GM18508 (cell line): ENCODE measurements around the gene PSMA5.
A peak's percentile ranks its signal among the peaks of the same experiment; 100 is the strongest.
"Not testable (repeated sequence)": the region's sequence is repeated elsewhere in the genome, so short reads cannot be mapped to it uniquely, and the experiment has no call there.

Source experiments
- ATAC-seq: cut with Tn5 transposase; IDR thresholded peaks from one replicate; pipeline ENCODE4 v1.9.1; 2021; ENCODE audit warnings: moderate number of reproducible peaks; ENCODE audit not compliant: insufficient read depth, unreplicated experiment

PSMA5 gene

DNA sequence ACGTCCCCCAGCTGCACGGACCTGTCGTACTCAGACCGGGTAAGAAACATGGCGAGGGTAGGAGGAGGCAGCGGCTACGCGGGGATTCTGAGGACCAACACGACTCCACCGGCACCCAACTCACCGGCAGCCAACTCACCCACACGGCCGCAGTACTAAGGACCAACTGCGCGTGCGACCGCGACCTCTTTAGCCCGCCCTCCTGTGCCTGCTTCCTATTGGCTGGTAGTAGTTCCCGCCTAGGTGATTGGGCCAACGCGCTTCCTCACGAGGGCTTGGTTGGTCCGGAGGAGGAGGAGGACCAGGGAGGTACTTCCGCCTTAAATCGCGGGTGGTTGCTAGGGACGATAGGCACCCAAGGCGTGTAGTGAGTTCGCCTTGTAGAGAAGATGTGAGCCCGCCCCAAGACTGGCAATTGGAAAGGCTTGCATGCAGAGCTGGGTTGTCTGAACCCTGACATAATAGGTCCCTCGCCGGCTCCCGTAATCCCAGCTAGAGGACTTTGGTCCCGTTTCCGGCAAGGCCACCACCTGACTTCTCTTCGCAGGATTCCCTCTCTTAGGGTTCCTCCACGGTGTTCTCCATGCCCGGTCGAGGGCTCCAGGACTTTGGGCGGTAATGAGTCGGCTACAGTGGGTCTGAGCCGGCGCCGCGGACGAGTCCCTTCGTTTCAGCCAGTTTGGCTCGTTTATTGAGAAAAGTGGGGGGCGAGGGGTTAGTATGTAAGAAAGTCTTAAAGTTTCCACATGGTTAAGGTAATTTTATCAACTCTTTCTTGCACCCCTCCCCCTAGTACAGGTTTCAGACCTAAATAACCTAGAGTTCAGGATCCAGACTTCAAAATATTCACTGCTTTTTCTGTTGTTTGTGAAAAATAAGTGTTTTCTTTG, at the start of gene PSMA5:
PSMA5 (minus strand) TSS at position 168 of the 890 bp plus-strand sequence; CDS start at position 50, 118 bp downstream.
- peak; percentile 92 for ATAC-seq

DNA sequence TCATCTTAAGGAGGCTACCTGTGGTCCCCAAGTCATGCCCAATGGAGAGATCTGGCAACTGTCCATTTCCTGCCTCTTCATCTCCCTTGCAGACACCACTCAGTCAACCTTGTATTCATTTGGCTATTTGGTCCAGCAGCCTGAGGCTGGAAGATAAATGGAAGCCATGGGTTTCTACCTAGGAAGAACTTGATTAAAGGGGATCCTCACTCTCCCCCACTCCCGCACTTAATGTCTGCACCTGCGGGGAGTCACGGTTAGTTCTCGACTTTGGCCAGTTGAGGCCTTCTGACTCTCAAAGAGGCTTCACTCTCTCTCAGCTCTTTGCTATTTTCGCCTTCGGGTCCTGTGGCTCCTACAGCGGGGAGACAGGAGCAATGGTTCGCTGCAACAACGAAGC, 49.0 kb upstream of the PSMA5 start:
- ATAC-seq = no peak

DNA sequence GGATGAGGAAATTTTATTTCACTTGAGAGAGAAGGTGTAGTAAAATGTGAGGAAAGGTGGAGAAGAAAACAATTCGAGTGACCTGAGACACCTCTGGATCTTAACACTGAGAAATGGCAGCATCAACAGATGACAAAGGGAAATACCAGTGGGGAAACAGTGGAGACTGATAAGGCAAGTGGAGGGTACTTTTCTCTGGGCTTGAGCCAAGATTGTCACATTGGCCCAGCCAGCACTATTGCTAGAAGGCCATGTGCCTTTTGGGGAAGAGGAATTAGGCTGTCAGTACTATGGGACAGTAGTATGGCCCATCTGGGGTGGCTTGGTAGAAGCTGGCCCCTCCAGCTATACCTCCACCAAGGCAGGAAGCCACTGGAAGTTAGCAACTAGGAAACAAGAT, 48.4 kb upstream of the PSMA5 start:
- ATAC-seq = no peak

DNA sequence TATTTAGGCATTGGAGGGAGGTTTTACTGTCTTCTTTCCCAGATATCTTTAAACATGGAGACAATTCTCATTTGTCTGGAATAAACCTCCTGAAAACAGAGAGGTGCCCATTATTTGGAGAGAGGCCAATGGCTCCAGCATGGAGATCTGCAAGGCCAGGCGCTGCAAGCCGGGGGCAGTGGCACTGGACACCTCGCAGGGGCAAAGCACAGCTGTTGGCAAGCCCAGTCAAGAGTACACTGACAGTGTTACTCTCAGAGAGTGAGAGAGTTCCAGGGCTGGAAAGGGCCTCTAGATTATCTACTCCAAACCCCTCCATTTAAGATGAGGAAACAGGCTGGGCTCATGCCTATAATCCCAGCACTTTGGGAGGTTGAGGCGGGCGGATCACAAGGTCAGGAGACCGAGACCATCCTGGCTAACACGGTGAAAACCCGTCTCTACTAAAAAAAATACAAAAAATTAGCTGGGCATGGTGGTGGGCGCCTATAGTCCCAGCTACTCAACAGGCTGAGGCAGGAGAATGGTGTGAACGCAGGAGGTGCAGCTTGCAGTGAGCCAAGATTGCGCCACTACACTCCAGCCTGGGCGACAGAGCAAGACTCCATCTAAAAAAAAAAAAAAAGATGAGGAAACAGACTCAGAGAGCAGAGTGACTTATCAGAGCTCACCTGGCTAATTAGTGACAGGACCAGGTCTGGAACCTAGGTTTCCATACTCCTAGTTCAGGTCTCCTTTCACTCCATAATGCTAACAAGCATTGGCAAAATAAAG, 47.2 kb upstream of the PSMA5 start:
- not testable (repeated sequence) for ATAC-seq

DNA sequence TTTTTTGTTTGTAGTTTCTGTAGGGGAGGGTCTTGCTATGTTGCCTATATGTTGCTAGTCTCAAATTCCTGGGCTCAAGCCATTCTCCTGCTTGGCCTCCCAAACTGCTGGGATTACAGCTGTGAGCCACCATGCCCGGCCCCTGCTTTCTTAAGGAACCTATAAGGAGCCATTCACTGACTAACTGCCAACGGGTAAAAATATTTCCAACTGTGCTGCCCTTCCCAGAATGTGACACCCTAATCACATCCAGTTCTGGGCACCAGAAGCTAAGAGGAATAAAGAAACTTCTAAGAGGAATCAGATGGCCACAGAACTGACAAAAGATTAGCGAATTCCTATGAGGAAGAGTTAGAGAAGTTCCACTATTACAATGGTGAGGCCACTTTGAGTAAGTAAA, 46.5 kb upstream of the PSMA5 start:
- no peak for ATAC-seq

DNA sequence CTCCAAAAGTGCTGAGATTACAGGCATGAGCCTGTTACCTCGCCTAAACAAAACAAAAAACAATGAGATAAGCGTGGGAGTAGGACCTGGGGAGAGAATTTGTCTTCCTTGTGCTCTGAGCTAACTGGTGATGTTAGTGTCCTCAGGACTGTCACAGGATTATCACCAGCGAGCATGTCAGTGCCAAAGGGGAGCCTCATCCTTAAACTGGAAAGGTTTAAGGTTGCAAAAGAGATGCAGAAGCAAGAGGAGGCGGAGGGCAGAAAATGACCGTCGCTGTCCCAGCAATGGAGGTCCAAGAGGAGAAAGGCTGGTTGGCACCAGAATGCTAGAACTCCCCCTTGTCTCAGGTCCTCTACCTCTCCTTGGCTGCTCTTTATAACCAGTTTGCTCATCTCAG, 44.0 kb upstream of the PSMA5 start:
- ATAC-seq = no peak

DNA sequence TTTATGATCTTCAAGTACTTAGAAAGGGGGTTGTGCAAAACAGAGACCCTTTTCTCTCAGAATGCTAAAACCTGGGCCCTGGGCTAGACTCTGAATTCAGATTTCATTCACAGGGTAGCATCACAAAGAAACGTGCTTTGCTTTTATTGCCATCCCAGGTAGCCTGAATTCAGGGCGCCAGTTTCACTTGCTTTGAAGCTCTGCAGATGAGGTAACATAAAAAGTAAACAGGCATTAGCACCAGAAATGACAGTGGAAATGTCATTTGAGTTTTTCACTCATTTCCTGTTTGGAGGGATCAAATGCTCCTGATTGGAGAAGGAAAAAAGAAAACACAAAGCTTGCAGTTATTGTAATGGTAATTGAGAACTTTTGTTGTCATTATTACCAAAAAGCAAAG, 42.7 kb upstream of the PSMA5 start:
- no peak for ATAC-seq

DNA sequence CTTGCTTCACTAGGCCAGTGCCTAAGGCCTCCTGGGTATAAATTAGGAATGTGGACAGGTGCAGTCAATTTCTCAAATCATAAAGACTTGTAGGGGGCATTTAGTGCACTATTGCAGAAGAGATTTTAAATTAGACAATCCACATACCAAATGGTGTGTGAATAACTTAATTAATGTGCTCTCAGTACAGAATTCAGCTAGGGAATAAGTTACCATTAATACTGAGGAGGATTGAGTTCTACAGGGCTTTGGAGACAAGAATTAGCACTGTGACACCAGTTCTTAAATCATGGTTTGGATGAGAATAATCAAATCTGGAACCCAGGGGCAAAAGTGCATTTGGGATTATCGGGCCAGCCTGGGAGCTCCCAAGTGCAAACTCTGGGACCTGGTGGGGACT, 41.8 kb upstream of the PSMA5 start:
- ATAC-seq = no peak

DNA sequence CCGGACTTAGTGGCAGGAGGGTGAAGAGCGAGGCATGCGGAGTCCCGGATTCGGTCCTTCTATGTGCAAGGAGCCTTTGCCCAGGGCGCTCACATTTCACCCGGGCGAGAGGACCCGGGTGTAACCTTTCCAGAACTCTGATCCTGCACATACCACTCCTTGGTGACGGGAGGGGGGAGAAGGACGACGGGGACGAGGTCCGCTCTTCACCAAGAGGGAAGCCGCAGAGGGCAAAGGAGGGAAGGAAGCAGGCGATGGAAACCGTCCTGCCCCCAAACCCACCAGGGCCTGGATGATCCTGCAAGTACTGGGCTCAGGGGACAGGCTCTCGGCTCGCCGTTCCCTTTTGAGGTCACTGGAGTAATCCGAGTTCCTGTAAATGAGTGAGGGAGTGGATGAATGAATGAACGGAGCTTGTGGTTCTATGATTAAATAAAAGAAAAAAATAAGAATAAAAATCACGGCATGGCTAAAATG, 41.1 kb upstream of the PSMA5 start:
- ATAC-seq = no peak

DNA sequence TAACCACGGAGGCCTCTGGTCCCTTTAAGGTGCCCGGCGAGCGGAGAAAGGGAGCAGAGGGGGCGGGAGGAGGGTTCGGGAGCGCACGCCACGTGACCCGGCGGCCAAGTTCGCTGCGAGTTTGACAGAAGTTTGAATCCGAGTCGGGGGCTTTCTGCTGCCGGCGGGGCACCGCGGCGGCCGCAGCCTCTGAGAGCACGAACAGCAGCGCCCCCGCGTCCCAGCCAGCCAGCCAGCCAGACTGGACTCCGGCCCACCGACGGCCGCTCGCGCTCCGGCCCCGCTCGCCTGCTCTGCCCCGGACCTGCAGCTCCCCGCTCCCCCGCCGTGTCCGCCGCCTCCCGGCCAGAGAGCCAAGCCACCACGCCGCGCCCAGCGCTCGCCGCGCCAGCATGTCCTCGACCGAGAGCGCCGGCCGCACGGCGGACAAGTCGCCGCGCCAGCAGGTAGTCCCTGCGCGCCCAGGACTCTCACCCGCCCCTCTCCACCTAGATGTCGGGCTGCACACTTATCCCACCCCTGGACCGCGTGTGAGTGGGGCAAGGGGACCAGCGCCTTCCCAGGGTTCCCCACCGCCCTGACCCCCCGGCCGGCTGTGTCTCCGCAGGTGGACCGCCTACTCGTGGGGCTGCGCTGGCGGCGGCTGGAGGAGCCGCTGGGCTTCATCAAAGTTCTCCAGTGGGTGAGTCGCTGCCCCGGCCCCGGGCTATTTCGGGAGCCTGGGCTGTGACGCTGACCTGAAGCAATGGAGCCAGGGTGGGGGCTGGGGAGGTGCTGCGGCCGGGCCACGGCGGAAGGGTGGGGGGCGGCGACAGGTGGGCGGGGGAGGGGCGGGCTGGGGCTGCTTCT, 40.4 kb upstream of the PSMA5 start, which contains the start of gene SYPL2:
SYPL2 (plus strand) TSS at position 95 of the 849 bp plus-strand sequence; CDS start at position 393, 298 bp downstream.
- no peak for ATAC-seq

DNA sequence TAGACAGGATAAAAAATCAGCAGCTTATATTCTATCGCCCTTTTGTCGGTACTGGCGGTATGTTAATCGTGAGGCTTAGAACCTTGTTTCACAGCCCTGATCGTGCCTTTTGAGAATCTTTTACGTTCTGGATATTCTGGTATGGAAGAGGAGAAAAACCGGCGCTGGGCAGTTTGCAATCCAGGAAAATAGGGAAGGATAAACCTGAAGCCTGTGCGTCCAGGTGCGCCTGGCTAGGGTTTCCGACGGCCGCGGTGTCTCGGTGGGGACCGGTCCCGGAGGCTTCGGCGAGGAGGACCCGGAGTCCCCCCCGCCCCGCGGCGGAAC, 39.8 kb upstream of the PSMA5 start:
- no peak for ATAC-seq

DNA sequence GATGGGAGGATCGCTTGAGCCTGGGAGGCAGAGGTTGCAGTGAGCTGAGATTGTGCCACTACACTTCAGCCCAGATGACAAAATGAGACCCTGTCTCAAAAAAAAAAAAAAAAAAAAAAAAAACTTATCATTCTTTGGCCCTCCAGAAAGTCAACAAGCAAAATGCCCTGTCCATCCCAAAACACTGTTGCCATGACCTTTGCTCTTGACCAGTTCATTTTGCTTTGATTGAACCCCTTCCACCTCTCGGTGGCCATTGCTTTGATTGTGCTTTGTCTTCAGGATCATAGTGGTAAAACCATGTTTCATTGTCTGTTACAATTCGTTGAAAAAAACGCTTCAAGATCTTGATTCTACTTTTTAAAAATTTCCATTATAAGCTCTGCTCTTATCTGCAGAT, 31.6 kb upstream of the PSMA5 start:
- no peak for ATAC-seq

DNA sequence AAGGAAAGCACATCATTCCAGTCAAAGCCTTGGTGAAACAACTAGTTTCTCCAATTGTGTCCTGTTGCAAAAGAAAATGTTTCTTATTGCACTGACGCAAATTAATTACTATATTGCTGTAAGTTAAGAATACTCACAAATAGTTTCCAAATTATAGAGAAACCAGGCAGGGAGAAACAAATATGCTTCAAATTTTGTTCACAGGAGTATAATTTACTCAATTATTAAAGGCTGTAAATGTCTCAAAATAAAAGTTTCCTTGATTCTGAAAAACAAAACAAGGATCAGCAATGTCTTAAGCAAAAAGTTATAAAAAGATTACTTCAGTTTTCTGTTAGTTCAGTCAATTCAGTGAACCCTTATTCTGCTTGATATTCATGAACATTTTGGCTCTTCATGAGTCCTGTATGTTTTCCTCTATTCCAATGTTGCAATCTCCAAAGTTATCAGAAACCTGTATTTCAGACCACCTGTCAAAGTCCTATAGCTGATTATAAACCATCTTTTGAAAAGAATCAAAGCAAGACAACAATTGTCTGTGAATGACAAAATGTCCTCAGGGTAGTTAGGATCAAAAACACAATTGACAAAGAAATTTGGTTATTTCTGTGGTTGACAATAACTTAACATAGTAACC, 28.4 kb upstream of the PSMA5 start:
- ATAC-seq = no peak

DNA sequence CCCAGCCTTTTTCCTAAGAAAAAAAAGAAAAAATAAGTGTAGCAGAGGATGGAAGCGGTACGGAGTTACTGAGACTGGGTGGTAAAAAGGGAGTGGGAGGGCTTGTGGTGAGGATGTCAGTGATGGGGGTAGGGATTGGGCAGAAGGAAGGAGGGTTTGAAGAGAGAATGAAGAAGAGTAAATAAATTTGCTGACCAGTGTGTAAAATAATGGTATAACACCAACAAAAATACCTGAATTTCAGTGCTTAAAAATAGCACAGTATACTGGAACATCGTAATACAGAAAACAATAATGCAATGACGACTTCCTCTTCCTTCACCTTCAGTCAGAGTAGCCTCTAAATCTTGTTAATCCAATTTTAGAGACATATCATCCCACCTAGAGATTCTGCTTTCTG, 21.3 kb upstream of the PSMA5 start:
- ATAC-seq = no peak

DNA sequence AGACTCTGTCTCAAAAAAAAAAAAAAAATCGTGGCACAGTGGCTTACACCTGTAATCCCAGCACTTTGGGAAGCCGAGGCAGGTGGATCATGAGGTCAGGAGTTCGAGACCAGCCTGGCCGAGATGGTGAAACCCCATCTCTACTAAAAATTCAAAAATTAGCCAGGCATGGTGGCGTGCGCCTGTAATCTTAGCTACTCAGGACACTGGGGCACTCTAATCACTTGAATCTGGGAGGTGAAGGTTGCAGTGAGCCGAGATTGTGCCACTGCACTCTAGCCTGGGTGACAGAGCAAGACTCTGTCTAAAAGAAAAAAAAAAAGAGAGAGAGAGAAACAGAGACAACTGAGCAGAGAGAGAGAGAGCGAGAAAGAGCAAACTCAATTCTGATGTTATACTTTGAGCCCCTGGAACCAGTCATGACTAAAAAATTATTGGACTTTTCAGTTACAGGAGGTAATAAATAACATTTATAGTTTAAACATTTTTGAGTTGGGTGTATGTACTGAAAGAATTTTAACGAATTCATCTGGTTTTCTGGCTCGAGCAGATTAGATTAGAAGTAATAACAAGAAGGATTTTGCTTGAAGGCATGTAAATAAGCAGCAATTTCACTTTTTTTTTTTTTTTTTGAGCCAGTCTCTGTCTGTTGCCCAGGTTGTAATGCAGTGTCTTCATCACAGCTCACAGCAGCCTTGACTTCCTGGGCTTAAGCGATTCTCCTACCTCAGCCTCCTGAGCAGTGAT, 19.9 kb upstream of the PSMA5 start:
- ATAC-seq = not testable (repeated sequence)

DNA sequence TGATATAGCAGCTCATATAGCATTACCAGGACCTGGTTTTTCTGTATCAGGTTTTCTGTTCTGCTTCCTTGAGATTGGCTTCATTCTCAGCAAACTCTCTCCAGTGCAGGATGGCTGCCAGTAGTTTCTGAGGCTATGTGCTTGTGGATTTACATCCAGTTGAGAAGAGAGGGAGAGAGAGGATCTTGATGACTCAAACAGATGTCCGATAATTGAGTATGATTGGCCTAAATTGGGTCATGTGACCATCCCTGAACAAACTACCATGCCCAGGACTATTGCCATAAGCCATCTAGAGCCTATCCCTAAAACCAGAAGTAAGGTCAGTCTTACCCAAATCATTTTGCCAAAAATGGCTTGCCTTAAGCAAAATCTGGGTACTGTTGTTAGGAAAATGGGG, 18.1 kb upstream of the PSMA5 start:
- ATAC-seq = no peak

DNA sequence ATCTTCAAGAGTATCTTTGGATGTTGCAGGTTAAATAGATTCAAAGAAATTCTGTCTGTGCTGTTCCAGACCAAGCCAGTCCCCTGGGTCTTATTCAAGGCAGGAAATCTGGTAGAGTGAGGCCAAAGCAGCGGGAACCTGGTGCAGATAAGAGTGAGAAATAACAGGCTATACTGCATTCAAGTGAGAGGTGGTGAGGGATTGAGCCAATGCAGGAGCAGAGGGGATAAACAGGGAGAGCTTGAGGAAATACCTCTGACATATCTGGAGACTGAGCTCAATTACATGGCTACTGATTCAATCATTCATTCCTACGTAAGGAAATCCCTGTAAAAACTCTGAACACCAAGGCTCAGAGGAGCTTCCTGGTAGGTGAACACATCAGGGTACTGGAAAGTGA, 17.2 kb upstream of the PSMA5 start:
- no peak for ATAC-seq

DNA sequence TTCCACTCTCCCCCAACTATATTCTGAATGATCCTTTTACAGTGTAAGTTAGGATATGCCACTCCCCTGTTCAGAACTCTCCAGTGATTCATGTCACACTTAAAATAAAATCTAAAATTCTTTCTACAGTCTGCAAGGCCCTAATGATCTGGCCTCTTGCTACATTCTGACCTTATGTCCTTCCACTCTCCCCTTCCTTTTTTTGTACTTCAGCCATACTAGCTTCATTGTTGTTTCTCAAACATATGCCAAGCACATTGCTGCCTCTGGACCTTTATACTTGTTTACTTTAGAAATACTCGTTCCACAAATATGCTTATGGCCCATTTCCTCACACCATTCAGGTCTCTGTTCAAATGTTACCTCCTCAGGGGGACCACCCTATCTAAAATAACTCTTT, 14.8 kb upstream of the PSMA5 start:
- no peak for ATAC-seq

DNA sequence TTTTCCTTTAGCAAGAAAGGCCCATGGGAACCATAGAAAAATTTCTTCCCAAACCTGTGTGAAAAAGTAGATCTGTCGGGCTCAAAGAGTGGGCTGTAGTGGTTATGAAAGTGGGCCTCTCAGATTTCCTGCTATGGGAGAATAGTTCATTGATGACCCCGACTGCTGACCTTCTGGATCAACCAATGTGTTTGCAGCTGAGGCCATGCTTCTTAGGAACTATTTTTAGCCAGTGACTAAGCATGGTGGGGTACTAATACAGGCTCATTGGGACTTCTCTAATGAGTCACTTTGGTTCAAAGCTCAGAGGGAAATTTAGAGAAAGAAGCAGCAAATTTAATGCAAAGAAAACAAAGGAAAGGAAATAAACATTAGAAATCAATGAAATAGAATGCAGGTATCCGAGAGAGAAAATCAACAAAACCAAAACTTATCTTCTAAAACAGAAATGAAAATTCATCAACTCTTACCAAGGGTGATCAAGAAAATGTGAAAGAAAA, 12.6 kb upstream of the PSMA5 start:
- ATAC-seq = no peak
